ENCODE data around the gene RTN4RL1. TPM values are rescaled to one million over a fixed set of nuclear protein-coding genes. Genes with fewer than 3 reads are reported as not detected.
"Not testable (repeated sequence)": the region's sequence is repeated elsewhere in the genome, so short reads cannot be mapped to it uniquely, and the experiment has no call there.

Gene RTN4RL1
- total RNA-seq, 2 experiments from 2014 or later = 0.33 to 0.35 TPM

DNA sequence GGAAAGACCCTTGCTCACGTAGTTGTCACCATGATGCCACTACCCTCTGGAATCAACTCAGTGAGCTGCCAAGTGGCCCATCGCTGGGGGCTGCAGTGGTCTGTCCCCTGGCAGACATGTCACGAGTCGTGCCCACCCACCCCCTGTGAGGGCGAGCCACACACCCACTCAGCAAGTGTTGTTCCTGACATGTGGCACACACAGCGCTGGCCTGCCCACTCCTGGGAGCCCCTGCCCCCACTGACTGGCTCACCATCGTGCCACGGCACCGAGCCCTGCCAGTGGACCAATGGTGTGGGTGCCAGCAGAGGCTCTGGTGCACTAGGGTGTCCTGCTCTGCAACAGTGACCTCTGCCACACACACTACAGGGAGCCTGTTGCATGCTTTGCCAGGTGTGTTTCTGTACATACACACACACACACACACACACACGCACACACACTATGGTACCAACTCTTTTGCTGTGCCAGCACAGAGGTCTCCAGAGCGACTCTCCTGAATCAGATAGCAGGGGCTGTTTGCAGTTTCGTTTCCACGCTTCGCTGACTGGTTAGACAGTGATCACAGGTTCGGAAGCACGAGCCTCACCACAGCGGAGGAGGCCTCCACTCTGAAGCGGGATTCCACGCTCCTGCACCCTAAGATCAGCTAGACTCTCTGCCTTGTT is 7.7 kb downstream of the RTN4RL1 start:
- ChIA-PET CTCF (no interaction called here), POLR2A (no interaction called here)
- peaks cover under 1% of the 10 kb centered on the region for H3K4me1 Mint-ChIP-seq
- no peaks in the 10 kb centered on the region for H3K36me3 Mint-ChIP-seq (ENCODE audit: low read depth)
- H3K27ac Mint-ChIP-seq = no peak overlapping the region
- DNase-seq = no peak
- peaks cover 8% of the 10 kb centered on the region for H3K9me3 Mint-ChIP-seq
- H3K4me3 Mint-ChIP-seq = no peak overlapping the region
- H3K27me3 Mint-ChIP-seq = peaks cover 29% of the 10 kb centered on the region

DNA sequence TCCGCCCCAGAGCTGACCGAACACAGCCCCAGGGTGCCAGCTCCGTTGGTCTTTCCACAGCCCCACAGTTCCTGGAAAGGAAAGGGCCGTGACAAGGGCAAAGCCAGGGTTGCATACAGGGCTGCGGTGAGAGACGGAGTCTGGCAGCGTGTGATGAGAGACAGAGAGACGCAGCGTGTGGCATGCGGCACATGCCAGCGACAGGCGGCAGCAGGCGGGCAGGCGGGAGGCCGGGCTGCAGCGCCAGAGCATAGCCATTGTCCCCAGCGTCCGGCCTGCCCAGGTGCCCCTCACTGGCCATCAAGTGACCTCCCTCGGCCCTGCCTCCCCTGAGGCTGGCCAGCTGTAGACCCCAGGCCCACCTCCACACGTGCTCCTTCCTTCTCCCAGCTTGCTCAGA is 8.6 kb downstream of the RTN4RL1 start:
- ChIA-PET CTCF (no interaction called here), POLR2A (no interaction called here)
- Mint-ChIP-seq H3K36me3 (ENCODE audit: low read depth) (no peaks in the 10 kb centered on the region), H3K27me3 (peaks cover 26% of the 10 kb centered on the region), H3K4me1 (no peaks in the 10 kb centered on the region), H3K27ac (no peak overlapping the region), H3K9me3 (peaks cover 8% of the 10 kb centered on the region), H3K4me3 (no peak overlapping the region)
- no peak for DNase-seq

DNA sequence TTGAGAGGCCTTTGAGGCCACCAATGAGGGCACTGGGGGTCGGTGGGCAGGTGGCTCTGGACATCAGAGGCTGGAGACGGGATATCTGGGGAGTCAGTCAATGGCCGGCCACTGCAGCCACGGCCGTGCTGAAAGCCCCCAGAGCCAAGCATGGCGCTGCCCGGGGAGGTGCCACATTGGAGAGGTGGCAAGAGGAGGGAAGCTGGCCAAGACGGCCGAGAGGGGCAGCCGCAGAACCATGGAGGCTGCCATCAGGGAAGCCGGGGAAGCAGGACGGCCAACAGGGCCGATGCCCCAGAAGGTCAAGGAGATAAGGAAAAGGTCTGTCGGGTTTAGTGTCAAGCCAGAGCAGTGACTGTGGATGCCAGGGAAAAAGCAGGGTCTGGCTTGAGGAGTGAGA is 9.8 kb downstream of the RTN4RL1 start:
- POLR2A ChIA-PET = no interaction called here
- no peak overlapping the region for H3K27ac Mint-ChIP-seq
- no peaks in the 10 kb centered on the region for H3K36me3 Mint-ChIP-seq (ENCODE audit: low read depth)
- no peaks in the 10 kb centered on the region for H3K4me1 Mint-ChIP-seq
- CTCF ChIA-PET = no interaction called here
- H3K27me3 Mint-ChIP-seq = peaks cover 19% of the 10 kb centered on the region
- H3K4me3 Mint-ChIP-seq = no peak overlapping the region
- H3K9me3 Mint-ChIP-seq = peaks cover 8% of the 10 kb centered on the region
- no peak for DNase-seq

DNA sequence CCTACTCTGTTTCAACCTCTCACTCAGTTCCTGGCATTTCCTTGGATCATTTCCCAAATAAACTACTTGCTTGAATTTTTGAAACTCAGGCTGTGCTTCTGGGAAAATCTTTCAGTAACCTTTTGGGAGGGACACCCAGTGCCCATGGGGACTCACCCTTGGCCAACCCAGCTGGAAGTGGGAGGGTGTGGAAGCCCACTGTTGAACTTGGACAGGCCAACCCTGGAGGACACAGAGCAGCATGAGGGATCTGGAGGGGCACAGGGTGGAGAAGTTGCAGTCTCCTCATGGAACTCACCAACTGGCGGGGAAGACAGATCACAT is 11.2 kb downstream of the RTN4RL1 start:
- H3K27ac Mint-ChIP-seq = no peak overlapping the region
- H3K27me3 Mint-ChIP-seq = peaks cover 7% of the 10 kb centered on the region
- ChIA-PET POLR2A (no interaction called here), CTCF (no interaction called here)
- no peak overlapping the region for H3K4me3 Mint-ChIP-seq
- no peaks in the 10 kb centered on the region for H3K4me1 Mint-ChIP-seq
- peaks cover 8% of the 10 kb centered on the region for H3K9me3 Mint-ChIP-seq
- H3K36me3 Mint-ChIP-seq (ENCODE audit: low read depth) = no peaks in the 10 kb centered on the region
- DNase-seq = no peak

DNA sequence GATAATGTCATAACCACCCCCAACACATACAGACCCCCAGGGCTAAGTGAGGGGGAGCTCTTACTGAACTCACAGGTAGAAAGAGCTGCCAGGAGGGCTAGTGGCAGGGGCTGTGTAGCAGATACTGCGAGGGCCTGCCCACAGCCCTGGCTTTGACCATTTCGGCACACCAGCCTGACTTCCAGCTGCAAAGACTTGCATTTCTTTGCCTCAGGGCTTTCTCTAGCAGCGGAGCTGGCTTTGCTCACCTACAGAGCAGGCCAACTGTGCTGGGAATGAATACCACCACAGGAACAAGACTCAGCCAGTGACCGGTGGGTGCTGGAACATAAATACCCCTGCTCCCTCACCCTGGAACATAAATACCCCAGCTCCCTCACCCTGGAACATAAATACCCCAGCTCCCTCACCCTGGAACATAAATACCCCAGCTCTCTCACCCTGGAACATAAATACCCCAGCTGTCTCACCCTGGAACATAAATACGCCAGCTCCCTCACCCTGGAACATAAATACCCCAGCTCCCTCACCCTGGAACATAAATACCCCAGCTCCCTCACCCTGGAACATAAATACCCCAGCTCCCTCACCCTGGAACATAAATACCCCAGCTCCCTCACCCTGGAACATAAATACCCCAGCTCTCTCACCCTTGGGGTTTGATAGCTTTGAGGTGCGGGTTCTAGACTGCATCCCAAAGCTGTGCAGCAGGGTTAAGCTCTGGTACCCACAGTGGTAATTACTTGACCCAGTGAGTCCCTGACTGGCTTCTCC is 11.7 kb downstream of the RTN4RL1 start:
- H3K9me3 Mint-ChIP-seq; H3K27me3 Mint-ChIP-seq; DNase-seq; H3K36me3 Mint-ChIP-seq (ENCODE audit: low read depth); POLR2A ChIA-PET; H3K4me3 Mint-ChIP-seq; CTCF ChIA-PET; H3K27ac Mint-ChIP-seq; H3K4me1 Mint-ChIP-seq: not testable (repeated sequence)

DNA sequence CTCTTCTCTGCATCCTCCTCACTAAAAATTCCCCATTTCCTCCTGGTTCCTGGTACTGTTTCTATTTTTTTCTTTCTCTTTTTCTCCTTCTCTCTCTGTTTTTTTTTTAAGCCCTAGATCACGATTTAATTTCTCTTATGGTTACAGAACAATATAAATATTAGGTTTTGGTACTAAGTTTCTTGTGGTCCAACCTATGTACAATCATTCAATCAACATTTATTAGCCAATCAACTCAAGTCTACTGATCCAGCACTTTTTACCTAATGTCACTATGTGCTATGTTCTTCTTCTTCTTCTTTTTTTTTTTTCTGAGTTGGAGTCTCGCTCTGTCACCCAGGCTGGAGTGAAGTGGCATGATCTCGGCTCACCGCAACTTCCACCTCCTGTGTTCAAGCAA is 12.6 kb downstream of the RTN4RL1 start:
- Mint-ChIP-seq H3K27ac (no peak overlapping the region), H3K4me3 (no peak overlapping the region)
- CTCF ChIA-PET = no interaction called here

DNA sequence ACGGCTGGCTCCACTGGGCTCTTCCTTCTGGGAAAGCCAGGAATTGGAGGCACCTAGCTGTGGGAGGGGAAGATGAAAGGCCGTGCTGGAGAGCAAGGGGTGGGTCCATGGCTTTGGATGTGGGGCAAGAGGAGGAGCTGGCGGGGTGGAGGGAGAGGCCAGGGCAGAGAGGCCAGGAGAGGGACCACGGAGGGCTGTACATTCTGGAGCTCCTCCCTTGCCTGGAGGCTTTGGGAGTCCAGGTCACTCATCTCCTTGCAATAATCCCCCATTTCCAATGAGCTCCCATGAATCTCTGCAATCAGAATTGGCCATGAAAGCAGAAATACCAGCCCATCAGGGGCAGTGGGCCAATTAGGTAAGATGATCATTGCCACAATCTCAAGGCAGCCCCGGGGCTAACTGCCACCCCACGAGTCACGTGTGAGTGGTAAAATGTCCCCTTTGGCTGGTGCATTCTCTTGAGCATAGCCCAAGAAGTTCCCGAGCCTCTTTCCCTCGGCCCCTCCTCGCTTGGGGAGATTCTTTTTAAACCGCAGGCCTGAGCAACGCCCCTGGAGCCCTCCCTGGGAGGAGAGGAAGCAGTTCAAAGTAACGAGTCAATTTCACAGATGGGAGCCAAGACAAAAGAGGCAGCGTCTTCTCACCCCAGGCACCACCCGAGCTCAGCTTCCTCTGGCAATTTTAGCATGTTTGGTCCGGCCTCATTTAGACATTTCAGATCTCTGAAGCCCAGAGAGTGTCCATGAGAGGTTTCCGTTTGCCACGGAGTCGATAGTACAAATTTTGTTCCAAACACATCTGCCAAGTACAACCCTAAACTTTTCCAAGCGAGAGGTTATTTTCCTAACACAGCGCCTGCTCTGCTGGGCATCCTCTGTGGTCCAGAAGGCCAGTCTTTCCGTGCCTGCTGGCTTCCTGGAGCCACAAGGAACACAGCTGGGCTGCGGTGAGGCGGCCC is 13.4 kb downstream of the RTN4RL1 start:
- no peak overlapping the region for H3K27ac Mint-ChIP-seq
- H3K4me1 Mint-ChIP-seq = no peaks in the 10 kb centered on the region
- no peak overlapping the region for H3K4me3 Mint-ChIP-seq
- peaks cover 8% of the 10 kb centered on the region for H3K9me3 Mint-ChIP-seq
- ChIA-PET CTCF (no interaction called here), POLR2A (interaction anchor here (1.3 kb wide), 1 partner anchor 13 kb away, joined by 3 read pairs; the partner anchor contains the start of gene RTN4RL1)
- H3K27me3 Mint-ChIP-seq = peaks cover 7% of the 10 kb centered on the region
- H3K36me3 Mint-ChIP-seq (ENCODE audit: low read depth) = no peaks in the 10 kb centered on the region
- no peak for DNase-seq

More for the DNA sequence above, 12.6 kb downstream of the RTN4RL1 start:
- Mint-ChIP-seq H3K27me3 (peaks cover 7% of the 10 kb centered on the region), H3K4me1 (no peaks in the 10 kb centered on the region), H3K36me3 (ENCODE audit: low read depth) (no peaks in the 10 kb centered on the region), H3K9me3 (peaks cover 8% of the 10 kb centered on the region)
- POLR2A ChIA-PET = no interaction called here
- no peak for DNase-seq

DNA sequence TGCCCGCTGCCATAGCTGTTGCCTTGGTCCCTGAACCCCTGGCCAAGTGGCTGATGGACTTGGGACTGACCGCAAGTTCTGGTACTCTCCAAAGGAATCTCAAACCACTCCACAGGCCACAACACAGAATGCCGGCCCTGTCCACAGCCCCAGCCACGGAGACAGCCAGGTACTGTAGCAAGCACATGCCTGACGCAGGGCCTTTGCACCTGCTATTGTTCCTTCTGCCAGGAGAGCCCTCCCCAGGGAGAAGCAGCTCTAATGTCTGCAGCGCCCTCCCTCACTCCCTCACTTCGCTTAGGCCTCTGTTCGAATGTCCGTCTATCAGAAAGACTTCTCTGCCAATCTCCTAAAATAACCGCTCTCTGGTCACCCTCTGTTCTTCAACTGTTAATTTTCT is 15.4 kb downstream of the RTN4RL1 start:
- H3K4me3 Mint-ChIP-seq = no peak overlapping the region
- H3K4me1 Mint-ChIP-seq = no peaks in the 10 kb centered on the region
- H3K9me3 Mint-ChIP-seq = peaks cover 8% of the 10 kb centered on the region
- peaks cover 4% of the 10 kb centered on the region for H3K27me3 Mint-ChIP-seq
- H3K36me3 Mint-ChIP-seq (ENCODE audit: low read depth) = no peaks in the 10 kb centered on the region
- ChIA-PET CTCF (interaction anchor here (0.6 kb wide), 1 partner anchor 1896 kb away, joined by 4 read pairs; no protein-coding TSS in a partner anchor), POLR2A (no interaction called here)
- DNase-seq = no peak
- no peak overlapping the region for H3K27ac Mint-ChIP-seq

DNA sequence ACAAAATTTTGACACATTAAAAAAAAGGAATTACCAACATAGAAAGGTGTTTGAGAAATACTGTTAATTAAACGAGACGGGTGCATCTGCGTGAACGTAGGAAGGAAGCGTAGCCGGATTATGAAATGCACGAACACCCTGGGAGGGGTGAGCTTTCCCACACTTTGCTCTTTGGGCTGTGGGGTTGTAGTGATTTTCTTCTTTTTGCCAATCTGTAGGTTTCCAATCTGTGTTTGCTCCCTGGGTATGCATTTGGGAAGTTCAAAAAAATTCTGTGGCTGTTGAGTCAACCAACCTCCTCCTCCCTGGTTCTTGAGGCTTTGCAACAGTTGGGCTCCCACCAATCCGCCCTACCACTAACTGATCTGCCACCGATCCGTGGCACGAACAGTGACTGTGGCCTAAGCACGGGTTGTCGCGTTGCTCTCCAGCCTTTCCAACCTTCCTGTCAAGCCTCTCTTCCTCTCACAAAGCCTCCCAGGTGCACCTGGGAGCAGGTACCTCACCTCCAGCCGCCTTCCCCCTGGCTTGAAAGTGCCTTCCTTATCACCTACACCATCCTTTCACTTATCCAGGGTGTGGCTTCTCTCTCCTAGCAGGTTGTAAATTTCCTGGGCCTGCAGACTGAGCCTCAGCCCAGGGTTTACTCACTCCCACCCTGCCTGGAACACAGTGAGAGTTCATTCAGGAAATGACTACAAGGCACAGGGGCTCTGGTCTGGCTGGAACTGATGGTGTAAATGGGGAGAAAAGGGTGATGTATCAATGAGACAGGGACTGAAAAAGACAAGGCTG is 16.6 kb downstream of the RTN4RL1 start:
- Mint-ChIP-seq H3K27ac (no peak overlapping the region), H3K4me1 (no peaks in the 10 kb centered on the region), H3K36me3 (ENCODE audit: low read depth) (no peaks in the 10 kb centered on the region), H3K4me3 (no peak overlapping the region), H3K27me3 (no peaks in the 10 kb centered on the region), H3K9me3 (no peaks in the 10 kb centered on the region)
- no peak for DNase-seq
- POLR2A ChIA-PET = no interaction called here
- CTCF ChIA-PET = no interaction called here

DNA sequence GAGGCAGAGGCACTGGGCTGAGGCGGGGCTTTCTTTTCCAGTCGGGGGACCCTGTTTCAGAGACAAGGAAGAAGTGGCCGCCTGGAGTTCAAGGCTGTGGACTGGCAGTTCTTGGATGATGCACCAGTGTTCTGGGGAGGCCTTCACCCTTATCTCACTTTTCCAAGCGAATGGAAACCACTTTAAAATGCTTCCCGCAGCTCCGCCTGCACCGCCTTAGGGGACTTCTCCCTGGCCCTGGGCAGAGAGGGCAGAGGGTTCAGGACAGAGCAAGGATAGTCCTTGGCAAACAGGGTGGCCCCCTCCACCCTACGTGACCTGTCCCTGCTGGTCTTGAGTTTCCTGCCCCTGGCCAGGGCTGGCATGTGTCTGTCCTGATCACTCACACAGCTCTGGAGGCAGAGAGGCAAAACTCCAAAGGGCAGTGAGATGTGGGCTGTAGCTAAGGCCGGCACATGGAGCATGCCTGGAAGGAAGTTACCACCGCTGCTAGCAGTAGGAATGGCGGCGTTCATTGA is 20.6 kb downstream of the RTN4RL1 start:
- Mint-ChIP-seq H3K9me3 (no peaks in the 10 kb centered on the region), H3K4me3 (no peak overlapping the region), H3K4me1 (peaks cover under 1% of the 10 kb centered on the region), H3K27me3 (peaks cover 3% of the 10 kb centered on the region), H3K27ac (no peak overlapping the region), H3K36me3 (ENCODE audit: low read depth) (no peaks in the 10 kb centered on the region)
- ChIA-PET POLR2A (no interaction called here), CTCF (no interaction called here)
- no peak for DNase-seq

DNA sequence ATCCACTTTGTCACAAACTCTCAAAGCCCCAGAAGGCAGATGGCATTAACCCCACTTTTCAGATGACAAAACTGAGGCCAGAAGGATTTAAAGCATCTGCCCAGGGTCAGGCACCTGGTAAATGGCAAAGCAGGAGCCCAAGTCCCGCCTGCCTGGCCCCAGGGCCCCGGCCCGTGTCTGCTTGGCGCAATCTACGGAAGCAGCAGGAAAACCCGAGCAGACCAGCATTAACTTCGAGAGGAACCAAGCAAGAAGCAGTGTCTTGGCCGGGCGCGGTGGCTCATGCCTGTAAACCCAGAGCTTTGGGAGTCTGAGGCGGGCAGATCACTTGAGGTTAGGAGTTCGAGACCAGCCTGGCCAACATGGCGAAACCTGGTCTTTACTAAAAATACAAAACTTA is 21.6 kb downstream of the RTN4RL1 start:
- Mint-ChIP-seq H3K4me1 (peaks cover 3% of the 10 kb centered on the region), H3K9me3 (no peaks in the 10 kb centered on the region), H3K36me3 (ENCODE audit: low read depth) (no peaks in the 10 kb centered on the region), H3K27ac (no peak overlapping the region), H3K4me3 (no peak overlapping the region), H3K27me3 (peaks cover 10% of the 10 kb centered on the region)
- ChIA-PET POLR2A (no interaction called here), CTCF (no interaction called here)
- no peak for DNase-seq

DNA sequence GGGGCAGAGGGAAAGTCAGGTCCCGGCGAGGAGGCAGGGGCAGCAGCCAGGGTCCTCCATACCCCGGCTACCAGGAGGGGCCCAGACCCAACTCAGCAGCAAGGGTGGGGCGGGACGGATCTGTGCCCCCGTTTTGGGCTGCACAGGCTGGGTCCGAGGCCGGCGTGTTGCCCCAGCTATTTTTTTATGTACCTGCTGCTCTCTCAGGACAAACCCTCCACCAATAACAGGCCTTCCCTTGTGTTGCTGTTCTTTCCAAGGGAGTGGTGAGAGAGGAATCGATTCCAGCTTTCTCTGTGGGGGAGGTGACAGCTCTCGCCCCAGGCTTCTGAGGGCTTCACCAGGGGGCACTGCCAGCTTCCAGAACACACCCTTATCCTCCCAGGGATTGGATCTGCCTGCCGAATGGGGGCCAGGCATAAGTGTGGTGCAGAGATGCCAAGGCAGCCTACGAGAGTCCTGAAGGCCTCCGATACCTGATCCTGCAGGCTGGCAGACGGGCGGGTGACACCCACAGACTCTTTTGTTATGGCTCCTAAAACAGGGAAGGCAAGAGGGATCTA is 22.3 kb downstream of the RTN4RL1 start:
- no peaks in the 10 kb centered on the region for H3K9me3 Mint-ChIP-seq
- CTCF ChIA-PET = no interaction called here
- H3K4me3 Mint-ChIP-seq = no peak overlapping the region
- peaks cover 10% of the 10 kb centered on the region for H3K27me3 Mint-ChIP-seq
- peaks cover 3% of the 10 kb centered on the region for H3K4me1 Mint-ChIP-seq
- POLR2A ChIA-PET = no interaction called here
- no peaks in the 10 kb centered on the region for H3K36me3 Mint-ChIP-seq (ENCODE audit: low read depth)
- no peak for DNase-seq
- H3K27ac Mint-ChIP-seq = no peak overlapping the region
